Astrocyte of the spinal cord (primary cell): Measurements from ENCODE around the gene CEACAM16.

Experiments
- DNase-seq: peaks from one replicate; pipeline ENCODE4 v3.0.0; 2011; ENCODE audit warnings: low read depth, low spot score
- H3K4me3 ChIP-seq: 2 replicates; pipeline ENCODE4 v1.5.1; 2011; ENCODE audit warnings: low read depth, mild to moderate bottlenecking, low read length, moderate library complexity
- in situ Hi-C: cut with HindIII; loops from 2 replicates; pipeline ENCODE4 v1.10.0; 2017; ENCODE audit warnings: low sequenced_read_pairs
- TF ChIP-seq, protein P1 (sequence below): IDR thresholded peaks from 2 replicates; pipeline ENCODE4 v1.5.1; 2012; ENCODE audit warnings: low read depth, mild to moderate bottlenecking, low read length, inconsistent platforms

The CEACAM16 gene

GRCh38 chr19:44731081-44731480 lies 32.1 kb downstream of the CEACAM16 start:
- TF ChIP-seq, protein P1, sequence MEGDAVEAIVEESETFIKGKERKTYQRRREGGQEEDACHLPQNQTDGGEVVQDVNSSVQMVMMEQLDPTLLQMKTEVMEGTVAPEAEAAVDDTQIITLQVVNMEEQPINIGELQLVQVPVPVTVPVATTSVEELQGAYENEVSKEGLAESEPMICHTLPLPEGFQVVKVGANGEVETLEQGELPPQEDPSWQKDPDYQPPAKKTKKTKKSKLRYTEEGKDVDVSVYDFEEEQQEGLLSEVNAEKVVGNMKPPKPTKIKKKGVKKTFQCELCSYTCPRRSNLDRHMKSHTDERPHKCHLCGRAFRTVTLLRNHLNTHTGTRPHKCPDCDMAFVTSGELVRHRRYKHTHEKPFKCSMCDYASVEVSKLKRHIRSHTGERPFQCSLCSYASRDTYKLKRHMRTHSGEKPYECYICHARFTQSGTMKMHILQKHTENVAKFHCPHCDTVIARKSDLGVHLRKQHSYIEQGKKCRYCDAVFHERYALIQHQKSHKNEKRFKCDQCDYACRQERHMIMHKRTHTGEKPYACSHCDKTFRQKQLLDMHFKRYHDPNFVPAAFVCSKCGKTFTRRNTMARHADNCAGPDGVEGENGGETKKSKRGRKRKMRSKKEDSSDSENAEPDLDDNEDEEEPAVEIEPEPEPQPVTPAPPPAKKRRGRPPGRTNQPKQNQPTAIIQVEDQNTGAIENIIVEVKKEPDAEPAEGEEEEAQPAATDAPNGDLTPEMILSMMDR: no peak
- in situ Hi-C loops: no loop called here
- no peak for DNase-seq
- H3K4me3 ChIP-seq: no peak overlapping the region

DNA sequence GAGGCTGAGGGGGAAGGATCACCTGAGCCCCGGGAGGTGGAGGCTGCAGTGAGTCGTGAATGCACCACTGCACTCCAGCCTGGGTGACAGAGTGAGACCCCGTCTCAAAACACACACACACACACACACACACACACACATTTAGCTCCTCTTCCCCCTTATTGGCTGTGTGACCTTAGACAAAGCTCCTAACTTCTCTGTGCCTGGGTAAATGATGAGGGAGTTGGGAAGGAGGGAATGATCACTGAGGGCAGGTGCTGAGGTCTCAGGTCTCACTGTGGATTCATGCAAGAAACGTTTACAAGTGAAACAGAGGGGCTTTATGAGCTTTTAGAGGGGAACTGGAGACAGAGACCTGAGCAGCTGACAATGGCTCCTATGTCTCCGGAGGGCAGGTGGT lies 32.7 kb downstream of the CEACAM16 start:
- H3K4me3 ChIP-seq: no peak overlapping the region
- DNase-seq: no peak
- TF ChIP-seq, protein P1: no peak
- in situ Hi-C loops: no loop called here

- in situ Hi-C loops: no loop called here
- TF ChIP-seq, protein P1: no peak
- no peak for DNase-seq
- no peak overlapping the region for H3K4me3 ChIP-seq
Measured at GRCh38 chr19:44732235-44733014, 33.5 kb downstream of the CEACAM16 start.

DNA sequence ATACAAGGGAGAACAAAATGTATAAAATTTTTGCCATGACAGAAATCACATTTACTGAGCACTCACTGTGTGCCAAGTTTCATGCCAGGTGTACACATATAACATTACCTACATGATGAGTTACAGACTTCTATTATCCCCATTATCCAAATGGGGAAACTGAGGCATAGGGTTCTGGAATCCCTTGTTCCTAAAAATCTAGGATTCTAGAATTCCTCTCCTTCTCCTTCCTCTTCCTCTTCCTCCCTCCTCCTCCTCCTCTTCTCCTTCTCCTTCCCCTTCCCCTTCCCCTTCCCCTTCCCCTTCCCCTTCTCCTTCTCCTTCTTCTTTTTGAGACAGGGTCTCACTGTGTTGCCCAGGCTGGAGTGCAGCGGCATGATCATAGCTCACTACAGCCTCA lies 35.4 kb downstream of the CEACAM16 start:
- no peak overlapping the region for H3K4me3 ChIP-seq
- in situ Hi-C loops: no loop called here
- no peak for DNase-seq
- TF ChIP-seq, protein P1: no peak

GRCh38 chr19:44735011-44735410 lies 36.1 kb downstream of the CEACAM16 start:
- in situ Hi-C loops: no loop called here

DNA sequence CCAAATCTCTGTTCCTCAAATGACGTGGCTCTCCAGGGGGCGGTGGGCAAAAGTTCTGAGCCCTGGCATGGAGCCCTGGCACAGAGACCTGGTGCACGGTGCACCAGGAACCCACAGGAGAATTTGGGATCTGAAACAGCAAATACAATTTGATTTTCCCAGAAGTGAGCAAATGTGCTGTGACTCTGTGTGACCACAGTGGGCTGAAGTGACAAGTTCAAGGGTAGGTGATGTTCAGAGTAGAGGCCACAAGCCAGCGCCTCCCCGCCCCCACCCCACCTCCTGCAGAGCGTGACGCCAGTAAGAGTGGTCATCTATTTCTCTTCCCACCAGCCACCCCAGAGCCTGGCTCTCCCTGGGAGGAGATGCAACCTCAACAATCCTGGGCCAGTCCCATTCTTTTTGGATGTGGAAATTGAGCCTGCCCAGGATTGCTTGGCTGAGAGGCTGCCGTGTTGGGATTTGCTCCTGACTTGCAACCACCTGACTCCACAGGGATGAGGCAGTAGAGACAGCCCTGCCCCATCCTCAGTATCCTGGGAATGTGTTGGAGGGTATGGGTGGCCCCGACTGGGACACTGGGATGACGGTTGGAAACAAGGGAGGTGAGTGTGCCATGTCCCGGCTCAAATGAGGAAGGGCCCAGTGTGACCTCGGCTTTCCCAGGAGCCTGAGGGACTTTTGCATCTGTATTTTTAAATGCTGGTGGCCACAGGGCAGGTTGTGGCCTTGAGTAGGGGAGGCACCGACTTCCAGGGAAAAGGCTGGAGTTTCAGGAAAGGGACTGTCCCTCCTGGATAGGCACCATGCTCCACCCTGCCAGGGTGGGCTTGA lies 38.5 kb downstream of the CEACAM16 start:
- DNase-seq: peak; percentile 76
- H3K4me3 ChIP-seq: no peak overlapping the region
- TF ChIP-seq, protein P1: no peak
- in situ Hi-C loops: no loop called here

More at GRCh38 chr19:44735011-44735410, 36.1 kb downstream of the CEACAM16 start:
- H3K4me3 ChIP-seq: no peak overlapping the region
- no peak for DNase-seq
- TF ChIP-seq, protein P1: no peak
